ENCODE data around the gene KRTAP10-3. TPM values are rescaled to one million over a fixed set of nuclear protein-coding genes. Genes with fewer than 3 reads are reported as not detected.

Gene KRTAP10-3
- total and polyA plus RNA-seq, 2 of the 13 experiments (the other 11 are each of a cell fraction or from before 2014, with no cell fraction given): not detected

DNA sequence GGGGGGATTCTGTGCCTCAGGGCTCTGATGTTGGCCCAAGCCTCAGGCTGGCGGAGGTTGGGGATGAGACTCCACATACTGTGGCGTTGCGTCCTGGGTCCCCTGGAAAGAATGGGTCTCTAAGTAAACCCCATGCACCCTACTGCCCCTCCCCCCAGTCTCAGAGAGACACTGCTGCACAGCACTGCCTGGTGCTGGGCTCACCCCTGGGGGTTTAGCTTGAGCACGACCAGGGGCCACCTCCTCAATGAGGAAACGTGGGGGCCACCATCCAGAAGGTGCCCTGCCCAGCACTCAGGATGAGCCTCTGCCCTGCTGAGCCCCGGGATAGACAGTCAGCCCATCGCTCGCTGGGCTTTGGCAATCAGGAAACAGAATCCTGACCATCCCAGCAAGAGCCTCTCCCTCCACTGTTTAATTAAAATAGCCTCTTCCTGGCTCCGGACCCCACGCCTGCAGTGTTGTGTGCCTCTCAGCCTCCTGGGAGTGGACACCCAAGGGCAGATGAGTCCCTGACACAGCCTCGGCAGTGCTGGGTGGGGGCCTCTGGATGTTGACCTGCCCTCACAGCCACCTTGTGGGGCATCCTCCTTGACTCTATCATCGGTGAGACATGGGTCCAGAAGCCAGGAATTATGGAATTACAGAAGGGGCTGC lies 11.4 kb upstream of the KRTAP10-3 start (continued):
- no peak for TF ChIP-seq ZNF280D (CRISPR knock-in tag; IDR thresholded peaks at IDR 0.05)
- TF ChIP-seq CENPX (CRISPR knock-in tag; IDR thresholded peaks at IDR 0.05): no peak
- no peak for TF ChIP-seq ZBTB26 (CRISPR knock-in tag; IDR thresholded peaks at IDR 0.05; ENCODE audit: borderline replicate concordance)
- no peak for TF ChIP-seq RXRB (CRISPR knock-in tag; IDR thresholded peaks at IDR 0.05; ENCODE audit: borderline replicate concordance)
- TF ChIP-seq ZNF652 (CRISPR knock-in tag; IDR thresholded peaks at IDR 0.05; ENCODE audit: borderline replicate concordance, low read depth): no peak
- TF ChIP-seq XRCC5 (optimal IDR thresholded peaks at IDR 0.05; ENCODE audit: low read length): no peak
- TF ChIP-seq MEIS2 (CRISPR knock-in tag; IDR thresholded peaks at IDR 0.05): no peak
- TF ChIP-seq, protein P1, sequence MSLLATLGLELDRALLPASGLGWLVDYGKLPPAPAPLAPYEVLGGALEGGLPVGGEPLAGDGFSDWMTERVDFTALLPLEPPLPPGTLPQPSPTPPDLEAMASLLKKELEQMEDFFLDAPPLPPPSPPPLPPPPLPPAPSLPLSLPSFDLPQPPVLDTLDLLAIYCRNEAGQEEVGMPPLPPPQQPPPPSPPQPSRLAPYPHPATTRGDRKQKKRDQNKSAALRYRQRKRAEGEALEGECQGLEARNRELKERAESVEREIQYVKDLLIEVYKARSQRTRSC (CRISPR knock-in tag; IDR thresholded peaks at IDR 0.05; ENCODE audit: low read depth): no peak
- no peak for TF ChIP-seq ZNF746 (CRISPR knock-in tag; IDR thresholded peaks at IDR 0.05)
- TF ChIP-seq, protein P2, sequence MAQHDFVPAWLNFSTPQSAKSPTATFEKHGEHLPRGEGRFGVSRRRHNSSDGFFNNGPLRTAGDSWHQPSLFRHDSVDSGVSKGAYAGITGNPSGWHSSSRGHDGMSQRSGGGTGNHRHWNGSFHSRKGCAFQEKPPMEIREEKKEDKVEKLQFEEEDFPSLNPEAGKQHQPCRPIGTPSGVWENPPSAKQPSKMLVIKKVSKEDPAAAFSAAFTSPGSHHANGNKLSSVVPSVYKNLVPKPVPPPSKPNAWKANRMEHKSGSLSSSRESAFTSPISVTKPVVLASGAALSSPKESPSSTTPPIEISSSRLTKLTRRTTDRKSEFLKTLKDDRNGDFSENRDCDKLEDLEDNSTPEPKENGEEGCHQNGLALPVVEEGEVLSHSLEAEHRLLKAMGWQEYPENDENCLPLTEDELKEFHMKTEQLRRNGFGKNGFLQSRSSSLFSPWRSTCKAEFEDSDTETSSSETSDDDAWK (CRISPR knock-in tag; IDR thresholded peaks at IDR 0.05): no peak
- TF ChIP-seq ZNF292 (CRISPR knock-in tag; IDR thresholded peaks at IDR 0.05; ENCODE audit: borderline replicate concordance, low read depth): no peak
- no peak for TF ChIP-seq NFRKB (IDR thresholded peaks at IDR 0.05)
- no peak for TF ChIP-seq ZNF83 (CRISPR knock-in tag; IDR thresholded peaks at IDR 0.05; ENCODE audit: borderline replicate concordance)
- TF ChIP-seq ZNF580 (CRISPR knock-in tag; IDR thresholded peaks at IDR 0.05; ENCODE audit: borderline replicate concordance, low read depth): no peak
